ENCODE data around the gene COL26A1. TPM values are rescaled to one million over a fixed set of nuclear protein-coding genes. Genes with fewer than 3 reads are reported as not detected.
A peak's percentile ranks its signal among the peaks of the same experiment; 100 is the strongest.
"Not testable (repeated sequence)": the region's sequence is repeated elsewhere in the genome, so short reads cannot be mapped to it uniquely, and the experiment has no call there.

COL26A1 gene
- total RNA-seq, 1 donor from 2014 or later, result 0.58 TPM

GRCh38 chr7:101559586-101559985 is 196.9 kb downstream of the COL26A1 start:
- intact Hi-C loops (cut with DNase I), result no loop called here
- no peaks in the 10 kb centered on the region for H3K4me1 ChIP-seq
- no peak for DNase-seq
- no peaks in the 10 kb centered on the region for H3K9me3 ChIP-seq
- ATAC-seq, result no peak
- H3K4me3 ChIP-seq, result no peak overlapping the region
- H3K27me3 ChIP-seq, result no peaks in the 10 kb centered on the region
- no peaks in the 10 kb centered on the region for H3K36me3 ChIP-seq
- H3K27ac ChIP-seq, result no peak overlapping the region
- no peak for TF ChIP-seq CTCF (IDR thresholded peaks at IDR 0.05)

GRCh38 chr7:101560021-101560420 is 197.3 kb downstream of the COL26A1 start:
- intact Hi-C loops (cut with DNase I); H3K36me3 ChIP-seq; H3K27ac ChIP-seq; H3K27me3 ChIP-seq; H3K4me1 ChIP-seq; ATAC-seq; H3K9me3 ChIP-seq; H3K4me3 ChIP-seq; DNase-seq: not testable (repeated sequence)

GRCh38 chr7:101560856-101561255 is 198.2 kb downstream of the COL26A1 start:
- intact Hi-C loops (cut with DNase I), result no loop called here
- Histone ChIP-seq H3K9me3 (no peaks in the 10 kb centered on the region), H3K27ac (no peak overlapping the region), H3K4me1 (no peaks in the 10 kb centered on the region), H3K27me3 (no peaks in the 10 kb centered on the region), H3K4me3 (no peak overlapping the region), H3K36me3 (no peaks in the 10 kb centered on the region)
- TF ChIP-seq CTCF (IDR thresholded peaks at IDR 0.05), result no peak
- DNase-seq, result no peak
- no peak for ATAC-seq

- ATAC-seq; DNase-seq; H3K27me3 ChIP-seq; H3K27ac ChIP-seq; H3K9me3 ChIP-seq; H3K36me3 ChIP-seq; H3K4me1 ChIP-seq; intact Hi-C loops (cut with DNase I); H3K4me3 ChIP-seq: not testable (repeated sequence)
Measured at GRCh38 chr7:101561293-101561692, 198.6 kb downstream of the COL26A1 start.

- intact Hi-C loops (cut with DNase I), result no loop called here
- Histone ChIP-seq H3K36me3 (no peaks in the 10 kb centered on the region), H3K27ac (no peak overlapping the region), H3K27me3 (no peaks in the 10 kb centered on the region), H3K4me1 (no peaks in the 10 kb centered on the region), H3K9me3 (no peaks in the 10 kb centered on the region), H3K4me3 (no peak overlapping the region)
- ATAC-seq (no peak), DNase-seq (peak; percentile 55)
- no peak for TF ChIP-seq CTCF (IDR thresholded peaks at IDR 0.05)
Measured at GRCh38 chr7:101562531-101563197, 200.0 kb downstream of the COL26A1 start.

GRCh38 chr7:101563198-101563901 is 200.7 kb downstream of the COL26A1 start:
- TF ChIP-seq CTCF (IDR thresholded peaks at IDR 0.05), result no peak
- H3K36me3 ChIP-seq, result no peaks in the 10 kb centered on the region
- ATAC-seq, result peak; percentile 6
- intact Hi-C loops (cut with DNase I), result no loop called here
- DNase-seq, result peak; percentile 50
- H3K27ac ChIP-seq, result no peak overlapping the region
- no peak overlapping the region for H3K4me3 ChIP-seq
- no peaks in the 10 kb centered on the region for H3K27me3 ChIP-seq
- H3K4me1 ChIP-seq, result no peaks in the 10 kb centered on the region
- H3K9me3 ChIP-seq, result no peaks in the 10 kb centered on the region
